ENCODE data around the gene FBXO46. TPM values are rescaled to one million over a fixed set of nuclear protein-coding genes. Genes with fewer than 3 reads are reported as not detected.

FBXO46 gene
- total and polyA plus RNA-seq, 8 donors, result 12.6 to 19.2 (median 16.9) TPM

DNA sequence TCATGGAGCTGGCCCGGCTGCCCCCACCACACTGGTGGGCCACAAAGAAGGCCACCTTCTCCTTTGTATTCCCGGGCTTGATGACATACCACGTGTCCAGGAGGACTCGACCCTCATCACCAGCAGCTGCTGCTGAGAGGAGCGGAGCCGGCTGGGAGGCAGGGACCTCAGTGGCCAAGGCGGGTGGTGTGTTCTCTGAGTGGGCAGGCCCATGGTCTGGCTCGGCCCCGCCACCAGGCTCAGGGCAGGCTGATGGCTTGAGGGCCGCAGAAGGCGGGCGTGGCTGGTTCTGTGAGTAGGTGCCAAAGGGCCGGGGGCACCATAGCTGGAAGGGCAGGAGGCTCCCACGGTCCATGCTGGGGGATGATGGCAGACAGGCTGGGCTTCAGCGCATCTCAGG, 17.6 kb downstream of the FBXO46 start:
- peak in 1 of 4 donors; percentile 71 for DNase-seq
- intact Hi-C loops (cut with DNase I), result no loop called here

DNA sequence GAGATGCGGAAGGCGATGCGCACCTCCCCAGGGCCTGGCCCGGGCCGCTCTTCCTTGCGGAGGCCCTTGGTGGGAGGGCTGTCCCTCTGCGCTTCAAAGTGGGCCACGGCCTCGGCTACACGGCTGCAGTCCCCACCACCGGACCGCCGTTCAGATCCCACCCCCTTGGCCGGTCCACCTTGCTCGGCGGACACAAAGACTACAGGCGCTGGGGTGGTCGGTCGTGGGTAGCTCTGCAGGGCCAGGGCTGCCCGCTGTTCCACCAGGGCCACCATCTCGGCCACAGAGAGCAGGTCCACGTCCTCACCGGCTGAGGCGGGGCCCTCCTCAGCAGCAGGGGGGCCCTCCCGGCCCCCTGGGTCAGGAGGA, 18.0 kb downstream of the FBXO46 start:
- DNase-seq, result peak in 1 of 4 donors; percentile 71
- intact Hi-C loops (cut with DNase I), result no loop called here
- no peak overlapping the region for H3K4me3 ChIP-seq

More for the DNA sequence above, 17.6 kb downstream of the FBXO46 start:
- TF ChIP-seq, protein P1, sequence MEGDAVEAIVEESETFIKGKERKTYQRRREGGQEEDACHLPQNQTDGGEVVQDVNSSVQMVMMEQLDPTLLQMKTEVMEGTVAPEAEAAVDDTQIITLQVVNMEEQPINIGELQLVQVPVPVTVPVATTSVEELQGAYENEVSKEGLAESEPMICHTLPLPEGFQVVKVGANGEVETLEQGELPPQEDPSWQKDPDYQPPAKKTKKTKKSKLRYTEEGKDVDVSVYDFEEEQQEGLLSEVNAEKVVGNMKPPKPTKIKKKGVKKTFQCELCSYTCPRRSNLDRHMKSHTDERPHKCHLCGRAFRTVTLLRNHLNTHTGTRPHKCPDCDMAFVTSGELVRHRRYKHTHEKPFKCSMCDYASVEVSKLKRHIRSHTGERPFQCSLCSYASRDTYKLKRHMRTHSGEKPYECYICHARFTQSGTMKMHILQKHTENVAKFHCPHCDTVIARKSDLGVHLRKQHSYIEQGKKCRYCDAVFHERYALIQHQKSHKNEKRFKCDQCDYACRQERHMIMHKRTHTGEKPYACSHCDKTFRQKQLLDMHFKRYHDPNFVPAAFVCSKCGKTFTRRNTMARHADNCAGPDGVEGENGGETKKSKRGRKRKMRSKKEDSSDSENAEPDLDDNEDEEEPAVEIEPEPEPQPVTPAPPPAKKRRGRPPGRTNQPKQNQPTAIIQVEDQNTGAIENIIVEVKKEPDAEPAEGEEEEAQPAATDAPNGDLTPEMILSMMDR (IDR thresholded peaks at IDR 0.05), result no peak
- Histone ChIP-seq H3K27ac (no peak overlapping the region), H3K9me3 (no peaks in the 10 kb centered on the region), H3K27me3 (no peaks in the 10 kb centered on the region), H3K36me3 (peaks cover 0 to 33% of the 10 kb centered on the region in 2 donors), H3K4me3 (no peak overlapping the region), H3K4me1 (peaks cover 4 to 24% of the 10 kb centered on the region in 2 donors)
- ATAC-seq, result no peak

DNA sequence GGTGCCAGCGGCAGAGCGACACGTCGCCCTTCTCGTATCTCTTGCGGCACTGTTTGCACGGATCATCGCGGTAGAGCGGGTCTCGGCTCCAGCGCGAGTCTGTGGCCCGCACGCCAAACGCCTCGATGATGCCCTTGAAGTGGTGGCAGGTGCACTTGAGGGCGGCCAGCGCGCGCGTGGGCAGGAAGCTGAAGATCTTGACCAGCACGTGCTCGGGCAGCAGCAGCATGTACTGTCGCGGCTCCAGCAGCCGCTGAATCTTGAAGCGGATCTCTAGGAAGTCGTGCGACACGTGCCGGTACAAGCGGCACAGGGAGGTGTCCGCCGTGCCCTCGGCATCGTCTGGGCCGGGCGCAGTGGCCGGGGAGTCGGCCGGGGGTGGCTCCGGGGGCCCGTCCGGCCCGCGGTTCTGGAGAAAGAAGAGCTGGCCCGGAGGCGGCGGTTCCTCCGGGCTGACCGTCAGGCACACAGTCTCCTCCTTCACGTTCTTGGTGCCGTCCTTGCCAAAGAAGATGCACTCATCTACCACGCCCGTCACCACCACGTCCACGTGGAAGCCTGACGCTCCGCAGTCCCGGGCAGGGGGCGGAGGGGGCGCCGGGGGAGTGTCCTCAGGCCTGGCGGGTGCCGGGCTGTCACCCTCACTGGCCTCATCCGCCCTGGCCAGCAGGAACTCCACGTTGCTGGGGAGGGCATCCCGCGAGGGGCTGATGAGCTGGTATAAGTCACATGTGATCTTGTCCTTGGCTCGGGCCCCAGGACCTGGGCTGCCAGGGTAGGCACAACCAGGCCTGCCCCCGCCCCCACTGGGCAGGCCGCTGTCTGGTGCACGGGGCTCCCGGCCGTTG, 18.6 kb downstream of the FBXO46 start:
- peaks cover 0 to 35% of the 10 kb centered on the region in 2 donors for H3K36me3 ChIP-seq
- intact Hi-C loops (cut with DNase I), result no loop called here
- no peak overlapping the region for H3K27ac ChIP-seq
- no peak overlapping the region for H3K4me3 ChIP-seq
- DNase-seq, result peak in 1 of 4 donors; percentile 79
- ATAC-seq, result no peak
- peaks cover 0 to 19% of the 10 kb centered on the region in 2 donors for H3K4me1 ChIP-seq
- H3K9me3 ChIP-seq, result no peaks in the 10 kb centered on the region
- TF ChIP-seq, protein P1 (IDR thresholded peaks at IDR 0.05), result no peak
- H3K27me3 ChIP-seq, result no peaks in the 10 kb centered on the region

More for the DNA sequence above, 18.0 kb downstream of the FBXO46 start:
- H3K27me3 ChIP-seq, result no peaks in the 10 kb centered on the region
- TF ChIP-seq, protein P1 (IDR thresholded peaks at IDR 0.05), result no peak
- ATAC-seq, result no peak
- peaks cover 0 to 35% of the 10 kb centered on the region in 2 donors for H3K36me3 ChIP-seq
- peaks cover 0 to 19% of the 10 kb centered on the region in 2 donors for H3K4me1 ChIP-seq
- H3K27ac ChIP-seq, result no peak overlapping the region
- no peaks in the 10 kb centered on the region for H3K9me3 ChIP-seq

DNA sequence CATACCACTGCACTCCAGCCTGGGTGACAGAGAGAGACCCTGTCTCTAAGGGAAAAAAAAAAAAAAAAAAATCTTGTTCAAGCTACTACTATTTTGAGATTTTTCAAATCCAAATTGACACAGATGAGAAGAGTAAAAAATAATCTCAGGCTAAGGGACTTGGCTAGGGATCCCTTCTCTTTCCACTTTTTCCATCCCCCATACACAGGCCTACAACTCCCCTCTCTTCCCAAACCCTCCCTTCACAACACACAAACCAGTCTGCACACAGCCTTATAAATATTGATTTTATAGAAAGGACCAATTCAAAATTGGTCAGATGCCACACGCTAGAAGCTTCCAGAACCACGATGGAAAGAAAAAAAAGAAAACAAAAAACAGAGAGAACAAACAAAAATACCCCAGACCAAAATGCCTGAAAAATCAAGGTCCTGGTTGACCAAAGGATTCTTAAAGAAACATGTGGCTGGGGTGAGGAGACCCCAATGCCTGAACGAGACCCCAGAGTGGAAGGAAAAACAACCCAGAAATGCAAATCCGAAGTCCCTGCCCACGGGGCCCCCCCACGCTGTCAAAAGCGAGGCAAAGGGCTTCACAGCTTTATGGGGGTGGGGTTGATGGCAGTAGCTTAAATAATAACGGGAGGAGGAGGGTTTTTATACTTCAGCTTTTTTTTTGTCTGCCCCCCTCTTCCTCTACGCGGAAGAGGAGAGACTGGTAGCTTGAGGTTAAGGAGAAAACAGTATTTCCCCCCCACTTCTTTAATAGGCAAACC, 20.2 kb downstream of the FBXO46 start:
- intact Hi-C loops (cut with DNase I), result no loop called here
- Histone ChIP-seq H3K4me3 (no peak overlapping the region), H3K27me3 (no peaks in the 10 kb centered on the region), H3K4me1 (peaks cover 0 to 9% of the 10 kb centered on the region in 2 donors), H3K9me3 (no peaks in the 10 kb centered on the region), H3K36me3 (peaks cover 0 to 35% of the 10 kb centered on the region in 2 donors), H3K27ac (no peak overlapping the region)
- ATAC-seq, result no peak
- no peak for DNase-seq
- TF ChIP-seq, protein P1 (IDR thresholded peaks at IDR 0.05), result no peak

All from left lung (tissue), 10 donors.